ENCODE data around the gene MEOX1. TPM values are rescaled to one million over a fixed set of nuclear protein-coding genes. Genes with fewer than 3 reads are reported as not detected.

MEOX1 gene
- total and polyA plus RNA-seq, 9 donors: 0.22 to 7.7 (median 1.2) TPM; not detected in 1

DNA sequence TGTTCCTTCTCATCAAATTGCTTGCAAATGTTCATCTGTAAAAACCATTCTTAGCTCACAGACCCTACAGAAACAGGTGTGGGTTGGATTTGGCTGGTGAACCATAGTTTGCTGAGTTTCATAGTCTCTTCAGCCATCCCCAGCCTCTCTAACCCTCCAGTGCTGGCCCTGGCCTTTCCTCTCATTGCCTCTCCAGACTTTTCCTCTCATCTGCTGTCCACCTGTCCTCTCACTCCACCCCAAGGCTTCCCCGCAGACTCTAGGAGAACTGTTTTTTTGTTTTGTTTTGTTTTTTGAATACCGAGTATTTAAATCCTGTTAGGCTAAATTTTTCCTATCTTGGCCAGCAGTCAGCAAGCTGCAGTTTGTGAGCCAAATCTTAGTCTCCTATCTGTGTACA, 41.1 kb downstream of the MEOX1 start:
- Histone ChIP-seq H3K9me3 (no peaks in the 10 kb centered on the region), H3K27me3 (no peaks in the 10 kb centered on the region), H3K36me3 (no peaks in the 10 kb centered on the region), H3K4me3 (no peak overlapping the region), H3K27ac (no peak overlapping the region), H3K4me1 (ENCODE audit: insufficient read depth) (no peaks in the 10 kb centered on the region)
- 8 to 14% (median 13%) methylated on average over 2 of the region's 2 CpGs for WGBS, 3 donors
- no peak for DNase-seq
- intact Hi-C loops (cut with DNase I): no loop called here
- TF ChIP-seq POLR2A (IDR thresholded peaks at IDR 0.05) (no peak), EP300 (IDR thresholded peaks at IDR 0.05) (no peak)
- TF ChIP-seq, protein P1, sequence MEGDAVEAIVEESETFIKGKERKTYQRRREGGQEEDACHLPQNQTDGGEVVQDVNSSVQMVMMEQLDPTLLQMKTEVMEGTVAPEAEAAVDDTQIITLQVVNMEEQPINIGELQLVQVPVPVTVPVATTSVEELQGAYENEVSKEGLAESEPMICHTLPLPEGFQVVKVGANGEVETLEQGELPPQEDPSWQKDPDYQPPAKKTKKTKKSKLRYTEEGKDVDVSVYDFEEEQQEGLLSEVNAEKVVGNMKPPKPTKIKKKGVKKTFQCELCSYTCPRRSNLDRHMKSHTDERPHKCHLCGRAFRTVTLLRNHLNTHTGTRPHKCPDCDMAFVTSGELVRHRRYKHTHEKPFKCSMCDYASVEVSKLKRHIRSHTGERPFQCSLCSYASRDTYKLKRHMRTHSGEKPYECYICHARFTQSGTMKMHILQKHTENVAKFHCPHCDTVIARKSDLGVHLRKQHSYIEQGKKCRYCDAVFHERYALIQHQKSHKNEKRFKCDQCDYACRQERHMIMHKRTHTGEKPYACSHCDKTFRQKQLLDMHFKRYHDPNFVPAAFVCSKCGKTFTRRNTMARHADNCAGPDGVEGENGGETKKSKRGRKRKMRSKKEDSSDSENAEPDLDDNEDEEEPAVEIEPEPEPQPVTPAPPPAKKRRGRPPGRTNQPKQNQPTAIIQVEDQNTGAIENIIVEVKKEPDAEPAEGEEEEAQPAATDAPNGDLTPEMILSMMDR (IDR thresholded peaks at IDR 0.05): no peak

DNA sequence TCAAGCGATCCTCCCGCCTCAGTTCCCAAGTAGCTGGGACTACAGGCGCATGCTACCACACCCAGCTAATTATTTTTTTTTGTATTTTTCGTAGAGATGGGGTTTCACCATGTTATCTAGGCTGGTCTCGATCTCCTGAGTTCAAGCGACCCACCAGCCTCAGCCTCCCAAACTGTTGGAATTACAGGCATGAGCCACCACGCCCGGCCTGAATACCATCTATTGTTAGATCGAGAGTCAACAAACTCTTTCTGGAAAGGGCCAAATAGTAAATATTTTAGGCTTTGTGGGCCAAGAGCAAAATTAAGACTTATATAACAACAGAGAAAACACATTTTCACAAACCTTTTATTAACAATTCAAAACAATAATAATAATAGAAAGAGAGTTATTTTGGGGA, 41.6 kb downstream of the MEOX1 start:
- Histone ChIP-seq H3K4me1 (ENCODE audit: insufficient read depth) (no peaks in the 10 kb centered on the region), H3K27ac (no peak overlapping the region), H3K9me3 (no peaks in the 10 kb centered on the region), H3K36me3 (no peaks in the 10 kb centered on the region), H3K27me3 (no peaks in the 10 kb centered on the region), H3K4me3 (no peak overlapping the region)
- WGBS, 3 donors: 74 to 85% (median 82%) methylated on average over 9 of the region's 9 CpGs
- DNase-seq: no peak
- TF ChIP-seq EP300 (IDR thresholded peaks at IDR 0.05): no peak
- TF ChIP-seq POLR2A (IDR thresholded peaks at IDR 0.05): no peak
- TF ChIP-seq, protein P1 (IDR thresholded peaks at IDR 0.05): no peak
- intact Hi-C loops (cut with DNase I): no loop called here

DNA sequence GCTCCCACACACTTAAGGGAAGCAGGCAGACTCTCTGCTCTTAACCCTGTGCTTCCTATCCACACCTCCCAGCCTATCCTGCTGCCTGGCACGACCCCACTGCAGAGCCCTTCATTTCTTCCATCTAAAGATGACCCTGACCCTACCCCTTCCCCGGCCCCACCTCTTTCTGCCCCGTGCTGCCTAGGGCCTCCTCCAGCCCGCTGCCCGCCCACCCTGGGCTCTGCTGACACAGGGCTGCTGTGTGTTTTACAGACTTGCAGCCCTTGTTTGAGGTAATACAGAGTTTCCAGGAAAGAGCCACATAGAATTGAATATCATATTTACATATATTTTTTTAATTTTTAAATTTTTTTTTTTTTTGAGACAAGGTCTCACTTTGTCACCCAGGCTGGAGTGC, 42.0 kb downstream of the MEOX1 start:
- no peaks in the 10 kb centered on the region for H3K9me3 ChIP-seq
- DNase-seq: no peak
- TF ChIP-seq POLR2A (IDR thresholded peaks at IDR 0.05) (no peak), EP300 (IDR thresholded peaks at IDR 0.05) (no peak)
- TF ChIP-seq, protein P1 (IDR thresholded peaks at IDR 0.05): no peak
- no peaks in the 10 kb centered on the region for H3K36me3 ChIP-seq
- H3K4me1 ChIP-seq (ENCODE audit: insufficient read depth): no peaks in the 10 kb centered on the region
- H3K4me3 ChIP-seq: no peak overlapping the region
- H3K27ac ChIP-seq: no peak overlapping the region
- intact Hi-C loops (cut with DNase I): no loop called here
- no peaks in the 10 kb centered on the region for H3K27me3 ChIP-seq
- WGBS, 3 donors: 66 to 71% (median 67%) methylated on average over 5 of the region's 5 CpGs

DNA sequence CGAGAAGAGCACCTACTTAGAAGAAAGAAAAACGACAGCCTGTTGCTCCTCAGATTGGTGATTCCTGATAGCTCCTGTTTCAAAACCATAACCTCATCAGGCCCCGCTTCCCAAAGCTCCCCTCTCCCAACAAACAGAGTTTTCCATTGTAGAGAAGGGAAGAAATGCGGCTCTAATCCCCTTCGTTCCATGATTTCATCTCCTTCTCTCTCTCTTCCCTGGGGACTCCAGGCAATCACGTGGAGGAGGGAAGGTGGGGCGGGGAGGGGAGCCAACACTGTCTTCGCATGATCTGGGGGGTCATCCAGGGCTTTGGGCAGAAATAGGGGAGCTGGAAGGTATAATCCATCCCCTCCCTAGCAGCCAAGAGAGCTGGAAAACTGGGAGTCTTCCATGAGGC, 43.4 kb downstream of the MEOX1 start:
- no peak for DNase-seq
- H3K4me3 ChIP-seq: no peak overlapping the region
- no peaks in the 10 kb centered on the region for H3K27me3 ChIP-seq
- H3K27ac ChIP-seq: no peak overlapping the region
- TF ChIP-seq, protein P1 (IDR thresholded peaks at IDR 0.05): no peak
- no peak for TF ChIP-seq POLR2A (IDR thresholded peaks at IDR 0.05)
- TF ChIP-seq EP300 (IDR thresholded peaks at IDR 0.05): no peak
- no peaks in the 10 kb centered on the region for H3K36me3 ChIP-seq
- no peaks in the 10 kb centered on the region for H3K4me1 ChIP-seq (ENCODE audit: insufficient read depth)
- intact Hi-C loops (cut with DNase I): no loop called here
- no peaks in the 10 kb centered on the region for H3K9me3 ChIP-seq
- WGBS, 3 donors: 86 to 90% (median 86%) methylated on average over 8 of the region's 8 CpGs

DNA sequence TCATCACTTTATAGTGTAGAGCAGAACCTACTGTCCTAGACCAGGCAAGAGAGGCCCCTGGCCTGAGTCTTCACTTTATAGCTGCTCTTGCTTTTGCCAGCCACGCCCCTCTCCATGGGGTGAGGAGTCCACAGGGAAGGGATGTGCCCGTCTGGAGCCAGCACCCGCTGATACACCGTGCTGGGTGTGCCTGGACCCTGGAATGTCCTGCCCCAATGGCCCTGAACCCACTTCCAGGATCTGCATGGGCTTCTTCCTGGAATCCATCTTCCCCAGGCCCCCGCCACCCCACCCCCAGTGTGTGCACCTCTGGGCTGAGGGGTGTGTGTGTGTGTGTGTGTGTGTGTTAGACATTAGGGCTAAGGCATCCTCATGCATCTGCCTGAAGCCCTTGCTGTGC, 44.9 kb downstream of the MEOX1 start:
- Histone ChIP-seq H3K9me3 (no peaks in the 10 kb centered on the region), H3K4me3 (no peak overlapping the region), H3K27me3 (no peaks in the 10 kb centered on the region), H3K36me3 (no peaks in the 10 kb centered on the region), H3K4me1 (ENCODE audit: insufficient read depth) (no peaks in the 10 kb centered on the region), H3K27ac (no peak overlapping the region)
- TF ChIP-seq EP300 (IDR thresholded peaks at IDR 0.05): no peak
- TF ChIP-seq POLR2A (IDR thresholded peaks at IDR 0.05): no peak
- TF ChIP-seq, protein P1 (IDR thresholded peaks at IDR 0.05): no peak
- DNase-seq: no peak
- intact Hi-C loops (cut with DNase I): no loop called here
- 78 to 90% (median 85%) methylated on average over 5 of the region's 5 CpGs for WGBS, 3 donors
